H1 (cell line): Measurements from ENCODE around the gene TOM1L2. TPM values are rescaled to one million over a fixed set of nuclear protein-coding genes. Genes with fewer than 3 reads are reported as not detected.

Source experiments
- ASH2L ChIP-seq: fragments of 200-600, 300-600 bp; sonication (generic); IDR thresholded peaks from one replicate; pipeline ENCODE4 v1.7.1; 2017; ENCODE audit warnings: low read length
- ATF2 ChIP-seq: IDR thresholded peaks from 2 replicates; pipeline ENCODE4 v1.6.1; 2012; ENCODE audit warnings: low read length, inconsistent platforms
- BCL11A ChIP-seq, 2 experiments: IDR thresholded peaks; one replicate each; pipeline ENCODE4 v1.6.1; 2011; ENCODE audit warnings: low read depth in 2 of 2, low read length in 2 of 2, mild to moderate bottlenecking in 2 of 2
- CBX5 ChIP-seq: fragments of 300-800, 300-1000 bp; sonication (generic); IDR thresholded peaks from 2 replicates; pipeline ENCODE4 v1.7.1; 2016; ENCODE audit warnings: antibody characterized with exemption, low read length, low read depth
- CEBPB ChIP-seq: IDR thresholded peaks from 2 replicates; pipeline ENCODE4 v1.6.1; 2012; ENCODE audit warnings: low read depth, low read length
- JUN ChIP-seq: IDR thresholded peaks from 2 replicates; pipeline ENCODE4 v1.6.1; 2011; ENCODE audit warnings: low read depth, mild to moderate bottlenecking, improper control_type of control experiment, low read length
- KDM5A ChIP-seq: fragments of 200-600 bp; IDR thresholded peaks from 2 replicates; pipeline ENCODE4 v1.7.1; 2012; ENCODE audit warnings: mild to moderate bottlenecking, low read length, inconsistent platforms, mixed read lengths
- SAP30 ChIP-seq: fragments of 300-600 bp; sonication (generic); IDR thresholded peaks from 2 replicates; pipeline ENCODE4 v1.7.1; 2012; ENCODE audit warnings: low read length, moderate library complexity, mild to moderate bottlenecking, inconsistent platforms; ENCODE audit not compliant: insufficient read depth, insufficient replicate concordance
- SIRT6 ChIP-seq: IDR thresholded peaks from one replicate; pipeline ENCODE4 v1.7.1; 2012; ENCODE audit warnings: low read length, inconsistent platforms
- SP2 ChIP-seq: IDR thresholded peaks from 2 replicates; pipeline ENCODE4 v1.6.1; 2012; ENCODE audit warnings: mild to moderate bottlenecking, low read length, inconsistent platforms
- SUZ12 ChIP-seq: fragments of 200-600 bp; sonication (generic); IDR thresholded peaks from 2 replicates; pipeline ENCODE4 v1.6.1; 2012; ENCODE audit warnings: mild to moderate bottlenecking, inconsistent platforms, low read length, moderate library complexity, mixed read lengths
- TAF1 ChIP-seq: IDR thresholded peaks from 2 replicates; pipeline ENCODE4 v1.6.1; 2011; ENCODE audit warnings: mild to moderate bottlenecking, low read depth, low read length
- ZNF274 ChIP-seq: IDR thresholded peaks from 2 replicates; pipeline ENCODE4 v1.7.0; 2012; ENCODE audit warnings: low read length, borderline replicate concordance; ENCODE audit errors: extremely low read depth
- polyA plus RNA-seq, 7 experiments: library from polyadenylated mRNA; depleted of rRNA in 3 of 7; stranded (reverse) in 5 of 7; unstranded in 2 of 7; fragments of >200 nt in 5 of 7; fragments of 200-250 nt in 2 of 7; gene quantifications; 1 replicate in 5 of 7; 2 replicates in 1 of 7; 4 replicates in 1 of 7; pipeline versions ENCODE4 v1.2.1 to v1.2.3, GENCODE V29; 2011 to 2013; ENCODE audit warnings: missing spikeins in 2 of 7, mixed read lengths in 2 of 7
- total RNA-seq: library from RNA; stranded (reverse); fragmentation: NEBNext Ultra II Directional; extraction: Animal tissue kit (Norgen Biotek cat#: 25700); gene quantifications from 2 replicates; pipeline ENCODE4 v1.2.1, GENCODE V29; 2021

The TOM1L2 gene
- total and polyA plus RNA-seq, 2 of the 8 experiments (the other 6 are each of a cell fraction or from before 2014, with no cell fraction given), result 2.0 to 3.4 TPM

DNA sequence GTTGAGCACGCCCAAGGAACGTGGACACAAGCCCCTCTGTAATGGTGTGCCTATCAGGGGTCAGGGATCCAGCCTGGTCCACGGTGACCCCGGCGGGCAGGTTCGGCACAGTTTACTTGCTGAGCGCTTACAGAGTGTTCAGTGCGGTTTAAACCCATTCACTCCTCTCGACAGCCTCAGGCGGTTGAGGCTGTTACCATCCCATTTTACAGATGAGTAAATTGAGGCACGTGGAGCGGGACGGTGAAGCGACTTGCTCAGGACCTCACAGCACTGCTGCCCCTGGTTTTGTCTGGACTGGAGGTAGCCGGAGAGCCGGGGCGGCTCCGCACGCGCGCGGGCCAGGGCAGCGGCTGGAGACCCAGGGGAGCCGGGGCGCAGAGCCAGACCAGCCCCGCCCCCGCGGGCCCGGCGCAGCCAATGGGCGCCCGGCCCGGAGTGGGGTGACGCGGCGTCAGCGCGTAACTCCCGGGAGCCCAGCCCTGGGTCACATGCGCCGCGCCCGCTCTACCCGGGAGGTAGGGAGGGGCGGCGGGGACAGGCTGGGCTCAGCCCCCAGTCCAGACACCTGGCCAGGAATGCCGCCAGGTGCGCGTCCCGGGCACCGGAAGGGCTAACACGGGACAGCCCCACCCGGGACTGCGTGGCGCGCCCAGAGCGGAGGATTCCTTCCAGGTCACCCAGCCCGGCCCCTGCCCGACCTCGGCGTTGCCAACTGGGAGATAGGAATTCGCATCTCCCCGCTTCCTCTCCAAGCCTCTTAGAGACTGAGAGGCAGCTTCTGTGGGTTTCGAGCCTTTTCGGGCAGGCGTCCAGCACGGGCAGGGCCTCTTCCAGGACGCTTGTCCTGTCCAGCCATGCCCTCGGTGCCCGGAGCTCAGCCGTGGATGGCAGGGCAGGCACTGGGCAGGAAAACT, 132.2 kb downstream of the TOM1L2 start (continued):
- TF ChIP-seq ATF2, result no peak
- TF ChIP-seq SAP30, result no peak
- TF ChIP-seq SP2, result no peak
- peak; percentile 76 for TF ChIP-seq TAF1
- no peak for TF ChIP-seq SUZ12
- peak; percentile 26 for TF ChIP-seq ASH2L
- no peak for TF ChIP-seq ZNF274
- TF ChIP-seq BCL11A (IDR thresholded peaks at IDR 0.05; ENCODE audit: low read depth in 2 of 2, low read length in 2 of 2), result no peak
- no peak for TF ChIP-seq KDM5A
- no peak for TF ChIP-seq CBX5
- TF ChIP-seq JUN, result no peak
- no peak for TF ChIP-seq SIRT6
- no peak for TF ChIP-seq CEBPB
